GM12878 (cell line): ENCODE data around the gene DDR1. TPM values are rescaled to one million over a fixed set of nuclear protein-coding genes. Genes with fewer than 3 reads are reported as not detected.

ENCODE experiments used
- CBFB ChIP-seq: IDR thresholded peaks from 2 replicates; pipeline ENCODE4 v1.6.1; 2016; ENCODE audit warnings: antibody characterized with exemption, low read depth
- CBX3 ChIP-seq: fragments of 200-600 bp; sonication (generic); IDR thresholded peaks from 2 replicates; pipeline ENCODE4 v1.6.1; 2016; ENCODE audit warnings: low read depth, borderline replicate concordance
- JUNB ChIP-seq: IDR thresholded peaks from 2 replicates; pipeline ENCODE4 v1.6.1; 2016; ENCODE audit warnings: antibody characterized with exemption, mild to moderate bottlenecking
- MXI1 ChIP-seq: fragments of 150-350 bp; IDR thresholded peaks from 2 replicates; pipeline ENCODE4 v1.6.1; 2011; ENCODE audit warnings: low read depth, mild to moderate bottlenecking, inconsistent platforms, low read length, improper control_type of control experiment
- MYC ChIP-seq: IDR thresholded peaks from 2 replicates; pipeline ENCODE4 v1.6.1; 2011; ENCODE audit warnings: mild to moderate bottlenecking, low read length, moderate library complexity, inconsistent platforms; ENCODE audit not compliant: insufficient read depth, insufficient replicate concordance, insufficient read length, severe bottlenecking
- NFIC ChIP-seq: IDR thresholded peaks from 2 replicates; pipeline ENCODE4 v1.6.1; 2012; ENCODE audit warnings: low read depth, mild to moderate bottlenecking, inconsistent platforms, low read length, moderate library complexity
- PML ChIP-seq: IDR thresholded peaks from 2 replicates; pipeline ENCODE4 v1.6.1; 2012; ENCODE audit warnings: low read length, inconsistent platforms
- POLR2AphosphoS5 ChIP-seq: IDR thresholded peaks from 2 replicates; pipeline ENCODE4 v1.6.1; 2011; ENCODE audit warnings: mild to moderate bottlenecking, low read length, inconsistent platforms
- RB1 ChIP-seq: fragments of 450-650 bp; formaldehyde crosslinking; IDR thresholded peaks from 2 replicates; pipeline ENCODE4 v1.6.1; 2017; ENCODE audit warnings: mild to moderate bottlenecking, borderline replicate concordance
- RUNX3 ChIP-seq: IDR thresholded peaks from 2 replicates; pipeline ENCODE4 v1.6.1; 2012; ENCODE audit warnings: low read length, inconsistent platforms
- TCF3 ChIP-seq: IDR thresholded peaks from 2 replicates; pipeline ENCODE4 v1.6.1; 2012; ENCODE audit warnings: low read depth, mild to moderate bottlenecking, low read length, borderline replicate concordance; ENCODE audit not compliant: insufficient read depth
- YY1 ChIP-seq: IDR thresholded peaks from 2 replicates; pipeline ENCODE4 v1.6.1; 2011; ENCODE audit warnings: low read depth, mild to moderate bottlenecking, low read length
- ZNF217 ChIP-seq: fragments of 450-650 bp; IDR thresholded peaks from 2 replicates; pipeline ENCODE4 v1.6.1; 2017; ENCODE audit warnings: antibody characterized with exemption, mild to moderate bottlenecking
- ZNF274 ChIP-seq: IDR thresholded peaks from one replicate; pipeline ENCODE4 v1.8.0; 2011; ENCODE audit not compliant: insufficient read length, insufficient read depth
- ZSCAN29 ChIP-seq: fragments of 450-650 bp; IDR thresholded peaks from 2 replicates; pipeline ENCODE4 v1.6.1; 2017; ENCODE audit warnings: mild to moderate bottlenecking, moderate library complexity
- polyA plus RNA-seq, 11 experiments: library from polyadenylated mRNA; depleted of rRNA in 4 of 11; unstranded in 6 of 11; stranded (reverse) in 5 of 11; fragments of >200 nt; fragmentation: Nextera tagmentation in 4 of 11; fragmentation: Illumina TruSeq in 1 of 11; extraction: Ambion mirVana in 4 of 11; extraction: Trizol in 1 of 11; gene quantifications; 1 replicate in 1 of 11; 2 replicates in 10 of 11; pipeline versions ENCODE4 v1.2.1 to v1.2.3, GENCODE V29; 2011 to 2016; ENCODE audit warnings: inconsistent platforms in 2 of 11, missing spikeins in 2 of 11, low read depth in 1 of 11
- total RNA-seq, 4 experiments: library from RNA; depleted of rRNA in 3 of 4; stranded (reverse); fragments of >200 nt in 3 of 4; fragmentation: Illumina TruSeq in 1 of 4; extraction: Trizol in 1 of 4; gene quantifications; 2 replicates each; pipeline versions ENCODE4 v1.2.1 to v1.2.3, GENCODE V29; 2013 to 2021
- TF ChIP-seq, protein P1 (sequence below): IDR thresholded peaks from 2 replicates; pipeline ENCODE4 v1.6.1; 2012; ENCODE audit warnings: mild to moderate bottlenecking, low read depth, low read length
- TF ChIP-seq, protein P2 (sequence below): fragments of 450-650 bp; formaldehyde crosslinking; IDR thresholded peaks from 2 replicates; pipeline ENCODE4 v1.5.0; 2022; ENCODE audit warnings: mild to moderate bottlenecking, missing genetic modification characterization
- TF ChIP-seq, protein P3 (sequence below): fragments of 150-350 bp; IDR thresholded peaks from 2 replicates; pipeline ENCODE4 v1.6.1; 2016; ENCODE audit warnings: low read depth, low read length
- TF ChIP-seq, protein P4 (sequence below): fragments of 450-650 bp; IDR thresholded peaks from 2 replicates; pipeline ENCODE4 v1.6.1; 2016; ENCODE audit warnings: mild to moderate bottlenecking

Gene DDR1
- total and polyA plus RNA-seq, 10 of the 15 experiments (the other 5 are each of a cell fraction or from before 2014, with no cell fraction given) = 1.1 to 39.0 (median 11.9) TPM

DNA sequence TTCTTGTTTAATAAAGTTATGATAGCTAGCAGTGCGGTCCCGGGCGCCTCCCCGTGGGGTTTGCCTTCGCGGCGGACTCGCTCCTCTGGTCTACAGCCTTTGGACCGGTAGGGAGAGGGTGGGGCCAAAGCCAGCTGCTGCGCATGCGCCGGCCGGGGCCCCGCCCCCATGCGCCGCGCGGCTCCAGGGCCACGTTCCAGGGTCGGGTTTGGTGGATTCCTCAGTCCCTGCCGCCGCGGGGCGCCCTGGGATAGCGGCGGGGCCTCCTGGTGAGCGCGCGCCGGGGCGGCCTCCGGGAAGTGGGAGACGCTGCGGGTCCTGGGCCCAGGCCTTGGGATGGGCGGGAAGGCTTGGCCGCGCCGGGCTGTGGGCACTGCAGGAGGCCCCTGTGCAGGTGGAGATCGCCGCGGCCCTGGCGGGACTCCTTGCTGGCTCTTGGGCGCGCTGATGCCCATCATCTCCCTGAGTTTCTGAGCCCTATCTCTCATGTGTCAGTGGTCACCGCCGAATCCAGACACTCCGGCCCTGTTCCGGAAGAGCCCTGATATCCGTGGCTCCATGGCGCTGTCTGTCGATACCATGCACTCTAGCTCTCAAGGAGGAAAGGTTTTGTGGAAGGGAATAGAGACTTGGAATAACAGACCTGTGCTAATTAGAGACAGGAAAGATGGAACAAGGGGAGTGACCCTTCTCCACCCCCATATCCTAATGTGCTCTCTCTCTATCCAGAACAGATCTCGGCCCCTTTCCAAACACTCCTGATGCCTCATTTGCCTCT, 29.9 kb downstream of the DDR1 start, which contains the start of gene VARS2 (continued):
- TF ChIP-seq CBX3 (no peak), MXI1 (peak; percentile 70; the same call in 1 of the 2 replicates), JUNB (no peak), YY1 (no peak), PML (peak; percentile 66; the same call in 1 of the 2 replicates), CBFB (no peak), MYC (no peak), ZNF274 (no peak), POLR2AphosphoS5 (peak; percentile 63; the same call in 1 of the 2 replicates), TCF3 (0 out of 2 replicates have a peak, but pooled peaks have one; percentile 33), RB1 (peak; percentile 84), ZNF217 (no peak; the same call in 1 of the 2 replicates), NFIC (no peak; the same call in 1 of the 2 replicates), RUNX3 (0 out of 2 replicates have a peak, but pooled peaks have one; percentile 18), ZSCAN29 (no peak)
- TF ChIP-seq, protein P1, sequence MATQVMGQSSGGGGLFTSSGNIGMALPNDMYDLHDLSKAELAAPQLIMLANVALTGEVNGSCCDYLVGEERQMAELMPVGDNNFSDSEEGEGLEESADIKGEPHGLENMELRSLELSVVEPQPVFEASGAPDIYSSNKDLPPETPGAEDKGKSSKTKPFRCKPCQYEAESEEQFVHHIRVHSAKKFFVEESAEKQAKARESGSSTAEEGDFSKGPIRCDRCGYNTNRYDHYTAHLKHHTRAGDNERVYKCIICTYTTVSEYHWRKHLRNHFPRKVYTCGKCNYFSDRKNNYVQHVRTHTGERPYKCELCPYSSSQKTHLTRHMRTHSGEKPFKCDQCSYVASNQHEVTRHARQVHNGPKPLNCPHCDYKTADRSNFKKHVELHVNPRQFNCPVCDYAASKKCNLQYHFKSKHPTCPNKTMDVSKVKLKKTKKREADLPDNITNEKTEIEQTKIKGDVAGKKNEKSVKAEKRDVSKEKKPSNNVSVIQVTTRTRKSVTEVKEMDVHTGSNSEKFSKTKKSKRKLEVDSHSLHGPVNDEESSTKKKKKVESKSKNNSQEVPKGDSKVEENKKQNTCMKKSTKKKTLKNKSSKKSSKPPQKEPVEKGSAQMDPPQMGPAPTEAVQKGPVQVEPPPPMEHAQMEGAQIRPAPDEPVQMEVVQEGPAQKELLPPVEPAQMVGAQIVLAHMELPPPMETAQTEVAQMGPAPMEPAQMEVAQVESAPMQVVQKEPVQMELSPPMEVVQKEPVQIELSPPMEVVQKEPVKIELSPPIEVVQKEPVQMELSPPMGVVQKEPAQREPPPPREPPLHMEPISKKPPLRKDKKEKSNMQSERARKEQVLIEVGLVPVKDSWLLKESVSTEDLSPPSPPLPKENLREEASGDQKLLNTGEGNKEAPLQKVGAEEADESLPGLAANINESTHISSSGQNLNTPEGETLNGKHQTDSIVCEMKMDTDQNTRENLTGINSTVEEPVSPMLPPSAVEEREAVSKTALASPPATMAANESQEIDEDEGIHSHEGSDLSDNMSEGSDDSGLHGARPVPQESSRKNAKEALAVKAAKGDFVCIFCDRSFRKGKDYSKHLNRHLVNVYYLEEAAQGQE = no peak
- TF ChIP-seq, protein P2, sequence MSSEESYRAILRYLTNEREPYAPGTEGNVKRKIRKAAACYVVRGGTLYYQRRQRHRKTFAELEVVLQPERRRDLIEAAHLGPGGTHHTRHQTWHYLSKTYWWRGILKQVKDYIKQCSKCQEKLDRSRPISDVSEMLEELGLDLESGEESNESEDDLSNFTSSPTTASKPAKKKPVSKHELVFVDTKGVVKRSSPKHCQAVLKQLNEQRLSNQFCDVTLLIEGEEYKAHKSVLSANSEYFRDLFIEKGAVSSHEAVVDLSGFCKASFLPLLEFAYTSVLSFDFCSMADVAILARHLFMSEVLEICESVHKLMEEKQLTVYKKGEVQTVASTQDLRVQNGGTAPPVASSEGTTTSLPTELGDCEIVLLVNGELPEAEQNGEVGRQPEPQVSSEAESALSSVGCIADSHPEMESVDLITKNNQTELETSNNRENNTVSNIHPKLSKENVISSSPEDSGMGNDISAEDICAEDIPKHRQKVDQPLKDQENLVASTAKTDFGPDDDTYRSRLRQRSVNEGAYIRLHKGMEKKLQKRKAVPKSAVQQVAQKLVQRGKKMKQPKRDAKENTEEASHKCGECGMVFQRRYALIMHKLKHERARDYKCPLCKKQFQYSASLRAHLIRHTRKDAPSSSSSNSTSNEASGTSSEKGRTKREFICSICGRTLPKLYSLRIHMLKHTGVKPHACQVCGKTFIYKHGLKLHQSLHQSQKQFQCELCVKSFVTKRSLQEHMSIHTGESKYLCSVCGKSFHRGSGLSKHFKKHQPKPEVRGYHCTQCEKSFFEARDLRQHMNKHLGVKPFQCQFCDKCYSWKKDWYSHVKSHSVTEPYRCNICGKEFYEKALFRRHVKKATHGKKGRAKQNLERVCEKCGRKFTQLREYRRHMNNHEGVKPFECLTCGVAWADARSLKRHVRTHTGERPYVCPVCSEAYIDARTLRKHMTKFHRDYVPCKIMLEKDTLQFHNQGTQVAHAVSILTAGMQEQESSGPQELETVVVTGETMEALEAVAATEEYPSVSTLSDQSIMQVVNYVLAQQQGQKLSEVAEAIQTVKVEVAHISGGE = no peak
- TF ChIP-seq, protein P3, sequence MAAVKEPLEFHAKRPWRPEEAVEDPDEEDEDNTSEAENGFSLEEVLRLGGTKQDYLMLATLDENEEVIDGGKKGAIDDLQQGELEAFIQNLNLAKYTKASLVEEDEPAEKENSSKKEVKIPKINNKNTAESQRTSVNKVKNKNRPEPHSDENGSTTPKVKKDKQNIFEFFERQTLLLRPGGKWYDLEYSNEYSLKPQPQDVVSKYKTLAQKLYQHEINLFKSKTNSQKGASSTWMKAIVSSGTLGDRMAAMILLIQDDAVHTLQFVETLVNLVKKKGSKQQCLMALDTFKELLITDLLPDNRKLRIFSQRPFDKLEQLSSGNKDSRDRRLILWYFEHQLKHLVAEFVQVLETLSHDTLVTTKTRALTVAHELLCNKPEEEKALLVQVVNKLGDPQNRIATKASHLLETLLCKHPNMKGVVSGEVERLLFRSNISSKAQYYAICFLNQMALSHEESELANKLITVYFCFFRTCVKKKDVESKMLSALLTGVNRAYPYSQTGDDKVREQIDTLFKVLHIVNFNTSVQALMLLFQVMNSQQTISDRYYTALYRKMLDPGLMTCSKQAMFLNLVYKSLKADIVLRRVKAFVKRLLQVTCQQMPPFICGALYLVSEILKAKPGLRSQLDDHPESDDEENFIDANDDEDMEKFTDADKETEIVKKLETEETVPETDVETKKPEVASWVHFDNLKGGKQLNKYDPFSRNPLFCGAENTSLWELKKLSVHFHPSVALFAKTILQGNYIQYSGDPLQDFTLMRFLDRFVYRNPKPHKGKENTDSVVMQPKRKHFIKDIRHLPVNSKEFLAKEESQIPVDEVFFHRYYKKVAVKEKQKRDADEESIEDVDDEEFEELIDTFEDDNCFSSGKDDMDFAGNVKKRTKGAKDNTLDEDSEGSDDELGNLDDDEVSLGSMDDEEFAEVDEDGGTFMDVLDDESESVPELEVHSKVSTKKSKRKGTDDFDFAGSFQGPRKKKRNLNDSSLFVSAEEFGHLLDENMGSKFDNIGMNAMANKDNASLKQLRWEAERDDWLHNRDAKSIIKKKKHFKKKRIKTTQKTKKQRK = no peak
- TF ChIP-seq, protein P4, sequence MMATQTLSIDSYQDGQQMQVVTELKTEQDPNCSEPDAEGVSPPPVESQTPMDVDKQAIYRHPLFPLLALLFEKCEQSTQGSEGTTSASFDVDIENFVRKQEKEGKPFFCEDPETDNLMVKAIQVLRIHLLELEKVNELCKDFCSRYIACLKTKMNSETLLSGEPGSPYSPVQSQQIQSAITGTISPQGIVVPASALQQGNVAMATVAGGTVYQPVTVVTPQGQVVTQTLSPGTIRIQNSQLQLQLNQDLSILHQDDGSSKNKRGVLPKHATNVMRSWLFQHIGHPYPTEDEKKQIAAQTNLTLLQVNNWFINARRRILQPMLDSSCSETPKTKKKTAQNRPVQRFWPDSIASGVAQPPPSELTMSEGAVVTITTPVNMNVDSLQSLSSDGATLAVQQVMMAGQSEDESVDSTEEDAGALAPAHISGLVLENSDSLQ = no peak
